ENCODE results near the gene ZNF354C.

- TF ChIP-seq CTCF (IDR thresholded peaks at IDR 0.05), result no peak
- no peak for TF ChIP-seq POLR2A (IDR thresholded peaks at IDR 0.05)
These were observed 53.9 kb downstream of the ZNF354C start for GRCh38 chr5:179113945-179114641.

Measured in breast epithelium (tissue), 3 donors.